Lower leg skin (tissue), 3 donors: ENCODE measurements around the gene TBC1D25.

Experiments used
- CTCF ChIP-seq, 3 donors: fragments of 450-650 bp; IDR thresholded peaks; one replicate each; pipeline ENCODE4 v1.5.1; 2016; ENCODE audit warnings: antibody characterized with exemption in 3 of 3, mild to moderate bottlenecking in 3 of 3, moderate library complexity in 2 of 3
- POLR2A ChIP-seq, 2 donors: fragments of 450-650 bp; IDR thresholded peaks; one replicate each; pipeline ENCODE4 v1.6.1; 2016 to 2017; ENCODE audit warnings: antibody characterized with exemption in 2 of 2, mild to moderate bottlenecking in 1 of 2, moderate library complexity in 1 of 2

- TF ChIP-seq CTCF (IDR thresholded peaks at IDR 0.05) (no peak), POLR2A (IDR thresholded peaks at IDR 0.05) (no peak)
Measured at GRCh38 chrX:48490661-48491060, 48.9 kb upstream of the TBC1D25 start.
